K562 (cell line): Measurements from ENCODE around the gene OR9Q1.

Experiments
- CTCF ChIP-seq, 3 experiments: IDR thresholded peaks in 2 of 3; conservative IDR thresholded peaks in 1 of 3; 2 replicates each; pipeline ENCODE4 v1.5.1; 2011 to 2012; ENCODE audit warnings: low read length in 3 of 3, mild to moderate bottlenecking in 3 of 3, control low read depth in 2 of 3, improper control_type of control experiment in 1 of 3, inconsistent platforms in 1 of 3, low read depth in 1 of 3, mixed read lengths in 1 of 3, moderate library complexity in 1 of 3; ENCODE audit not compliant: insufficient read depth in 2 of 3
- NCOA6 ChIP-seq: fragments of 450-650 bp; IDR thresholded peaks from 2 replicates; pipeline ENCODE4 v1.6.1; 2017; ENCODE audit warnings: mild to moderate bottlenecking
- NFIC ChIP-seq: fragments of 450-650 bp; IDR thresholded peaks from 2 replicates; pipeline ENCODE4 v1.6.1; 2017; ENCODE audit warnings: mild to moderate bottlenecking, inconsistent platforms
- POLR2AphosphoS2 ChIP-seq: IDR thresholded peaks from 2 replicates; pipeline ENCODE4 v1.6.1; 2012; ENCODE audit warnings: low read length, improper control_type of control experiment
- RAD21 ChIP-seq, 2 experiments: fragments of 250-450 bp in 1 of 2; fragments of 450-650 bp in 1 of 2; sonication (Bioruptor Pico) in 1 of 2; formaldehyde crosslinking in 1 of 2; IDR thresholded peaks in 1 of 2; conservative IDR thresholded peaks in 1 of 2; 2 replicates each; pipeline versions ENCODE4 v1.4.0 to v1.8.0; 2020 to 2022; ENCODE audit warnings: mild to moderate bottlenecking in 2 of 2, moderate library complexity in 1 of 2
- RFX5 ChIP-seq: IDR thresholded peaks from 2 replicates; pipeline ENCODE4 v1.6.1; 2011; ENCODE audit warnings: low read depth, mild to moderate bottlenecking, improper control_type of control experiment, low read length
- SAP30 ChIP-seq: fragments of 200-600 bp; sonication (generic); IDR thresholded peaks from 2 replicates; pipeline ENCODE4 v1.6.1; 2012; ENCODE audit warnings: borderline replicate concordance, low read depth, mild to moderate bottlenecking, moderate library complexity, low read length, control low read depth, inconsistent platforms; ENCODE audit not compliant: insufficient read depth, poor library complexity, severe bottlenecking
- TAF7 ChIP-seq: fragments of 450-650 bp; IDR thresholded peaks from 2 replicates; pipeline ENCODE4 v1.6.1; 2016; ENCODE audit warnings: missing genetic modification characterization, missing compliant biosample characterization
- ZNF354B ChIP-seq: fragments of 250-450 bp; sonication (Bioruptor Pico); IDR thresholded peaks from 2 replicates; pipeline ENCODE4 v1.4.0; 2020
- TF ChIP-seq, protein P1 (sequence below), 2 experiments: IDR thresholded peaks; 2 replicates each; pipeline ENCODE4 v1.6.1; 2011; ENCODE audit warnings: borderline replicate concordance in 1 of 2, control low read depth in 1 of 2, low read depth in 1 of 2, low read length in 1 of 2, mild to moderate bottlenecking in 1 of 2, mixed read lengths in 1 of 2, moderate library complexity in 1 of 2; ENCODE audit not compliant: insufficient read depth in 1 of 2, insufficient read length in 1 of 2, poor library complexity in 1 of 2, severe bottlenecking in 1 of 2; ENCODE audit errors: extremely low read depth in 1 of 2

DNA sequence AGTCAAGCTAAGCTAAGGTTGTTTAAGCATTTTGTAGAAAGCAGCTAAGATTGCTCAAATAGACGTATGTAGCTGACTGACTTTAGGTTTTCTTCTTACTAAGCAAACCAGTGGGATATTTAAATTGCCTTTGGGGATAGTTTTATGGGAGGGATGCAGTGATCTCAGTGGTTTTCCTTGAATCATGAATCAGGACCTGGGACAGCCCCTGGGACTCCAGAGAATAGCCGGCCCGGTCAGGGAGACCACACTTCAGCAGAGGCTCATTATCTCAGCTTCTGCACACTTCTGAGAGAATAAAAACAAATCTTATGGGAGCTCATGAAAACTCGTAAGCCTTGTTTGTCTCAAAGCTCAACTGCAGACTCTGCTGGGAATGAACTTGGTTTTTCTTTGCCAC is 101.8 kb downstream of the OR9Q1 start, which contains the start of gene OR9I1:
- TF ChIP-seq NFIC (no peak), RAD21 (CRISPR knock-in tag; conservative IDR thresholded peaks at IDR 0.05 in 1 of 2, IDR thresholded peaks at IDR 0.05 in 1 of 2) (no peak), ZNF354B (CRISPR knock-in tag) (no peak), RFX5 (no peak), CTCF (IDR thresholded peaks at IDR 0.05 in 2 of 3, conservative IDR thresholded peaks at IDR 0.05 in 1 of 3; ENCODE audit: insufficient read depth in 2 of 3, low read depth in 1 of 3, low read length in 3 of 3) (no peak), POLR2AphosphoS2 (no peak), SAP30 (no peak), NCOA6 (no peak), TAF7 (tag) (no peak)
- TF ChIP-seq, protein P1, sequence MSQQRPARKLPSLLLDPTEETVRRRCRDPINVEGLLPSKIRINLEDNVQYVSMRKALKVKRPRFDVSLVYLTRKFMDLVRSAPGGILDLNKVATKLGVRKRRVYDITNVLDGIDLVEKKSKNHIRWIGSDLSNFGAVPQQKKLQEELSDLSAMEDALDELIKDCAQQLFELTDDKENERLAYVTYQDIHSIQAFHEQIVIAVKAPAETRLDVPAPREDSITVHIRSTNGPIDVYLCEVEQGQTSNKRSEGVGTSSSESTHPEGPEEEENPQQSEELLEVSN (IDR thresholded peaks at IDR 0.05; ENCODE audit: borderline replicate concordance in 1 of 2, extremely low read depth in 1 of 2, insufficient read depth in 1 of 2, insufficient read length in 1 of 2, low read depth in 1 of 2, low read length in 1 of 2, poor library complexity in 1 of 2, severe bottlenecking in 1 of 2) = no peak
